NCI-H774 (cell line): Measurements from ENCODE around the gene CCDC171.
"Not testable (repeated sequence)": the region's sequence is repeated elsewhere in the genome, so short reads cannot be mapped to it uniquely, and the experiment has no call there.

Experiments used
- DNase-seq: peaks from one replicate; lab custom pipeline; 2025; lab: John Stamatoyannopoulos, UW

The CCDC171 gene

DNA sequence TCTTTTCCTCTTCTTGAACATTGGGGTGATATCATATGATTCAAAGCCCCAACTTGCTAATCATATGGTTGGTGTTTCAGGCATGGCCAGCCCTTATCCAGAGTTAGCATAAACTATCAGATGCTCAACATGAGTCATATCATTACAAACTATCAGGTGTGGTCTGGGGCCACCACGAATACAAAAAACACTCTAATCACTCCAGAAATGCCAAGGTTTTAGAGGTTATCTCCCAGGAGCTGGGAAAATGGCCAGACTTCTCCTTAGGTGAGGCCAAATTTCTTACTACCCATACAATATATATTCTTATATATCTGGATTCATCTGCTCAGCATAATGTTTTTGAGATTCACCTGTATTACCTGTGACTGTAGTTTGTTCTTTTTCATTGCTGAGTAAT is 210.5 kb downstream of the CCDC171 start:
- no peak for DNase-seq

DNA sequence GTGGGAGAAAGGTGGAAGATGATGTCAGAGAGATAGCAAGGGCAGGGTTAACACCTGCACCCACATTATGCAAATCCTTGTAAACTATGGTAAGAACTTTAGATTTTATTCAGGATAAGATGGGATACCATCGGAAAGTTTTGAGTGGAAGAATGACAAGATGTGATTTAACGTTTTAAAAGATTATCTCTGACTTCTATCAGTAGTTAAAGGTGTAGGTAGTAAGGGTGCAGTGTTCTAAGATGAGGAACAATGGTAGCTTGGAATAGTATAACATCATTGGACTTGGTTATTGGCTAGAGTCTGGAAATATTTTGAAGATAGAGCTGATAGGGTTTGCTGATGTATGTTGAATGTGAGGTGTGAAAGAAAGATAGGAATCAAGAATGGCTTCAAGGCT is 211.3 kb downstream of the CCDC171 start:
- no peak for DNase-seq

DNA sequence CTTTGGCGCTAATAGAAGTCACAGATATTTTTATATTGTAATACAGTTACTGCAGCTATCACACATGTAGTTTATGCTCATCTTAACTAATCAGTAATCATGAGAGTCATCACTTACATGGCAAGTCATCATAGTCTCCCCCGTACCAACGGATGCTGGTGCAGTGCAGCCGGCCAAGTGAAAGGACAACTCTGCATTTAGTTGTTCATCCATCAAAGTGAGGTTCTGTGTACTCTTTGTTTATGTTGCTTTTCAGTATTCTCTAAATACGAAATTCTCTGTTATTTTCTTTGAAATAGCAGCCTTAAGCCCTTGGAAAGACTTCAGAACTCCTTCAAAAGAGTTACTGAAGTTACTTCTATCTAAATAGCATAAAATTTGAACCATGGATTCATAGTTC is 216.7 kb downstream of the CCDC171 start:
- DNase-seq: no peak

DNA sequence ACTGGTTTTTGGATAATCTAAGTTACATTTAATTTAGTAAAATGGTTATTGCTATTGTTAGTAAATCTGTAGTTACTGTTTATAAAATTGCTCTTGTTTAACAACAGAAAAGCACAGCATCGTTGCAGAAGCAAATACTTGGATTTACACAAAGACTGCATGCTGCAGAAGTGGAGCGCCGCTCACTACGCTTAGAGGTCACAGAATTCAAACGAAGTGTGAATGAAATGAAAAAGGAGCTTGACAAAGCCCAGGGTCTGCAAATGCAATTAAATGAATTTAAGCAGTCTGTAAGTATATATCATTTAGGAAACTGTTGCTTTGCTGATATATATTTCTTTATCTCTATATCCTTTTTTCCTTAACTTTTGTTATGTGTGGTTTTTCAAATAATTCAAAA is 226.0 kb downstream of the CCDC171 start:
- no peak for DNase-seq

DNA sequence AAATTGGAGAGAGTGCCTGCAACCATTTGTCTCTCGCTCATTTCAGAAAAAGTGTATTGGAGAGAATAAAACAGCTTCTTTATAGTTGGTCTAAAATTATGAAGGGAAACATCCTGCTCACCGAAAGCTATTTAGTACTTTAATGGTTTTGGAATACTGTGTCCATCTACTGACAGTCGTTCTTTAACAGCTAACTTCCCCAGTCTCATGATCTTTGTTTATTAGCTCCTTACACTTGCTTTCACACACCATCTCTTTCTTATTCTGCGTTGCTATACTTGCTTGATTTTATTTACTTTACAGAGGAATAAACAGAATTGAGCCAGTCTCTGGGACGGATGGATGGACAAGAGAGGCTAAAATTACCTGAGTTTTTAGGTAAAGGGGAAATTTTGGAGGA is 229.3 kb downstream of the CCDC171 start:
- DNase-seq: no peak

DNA sequence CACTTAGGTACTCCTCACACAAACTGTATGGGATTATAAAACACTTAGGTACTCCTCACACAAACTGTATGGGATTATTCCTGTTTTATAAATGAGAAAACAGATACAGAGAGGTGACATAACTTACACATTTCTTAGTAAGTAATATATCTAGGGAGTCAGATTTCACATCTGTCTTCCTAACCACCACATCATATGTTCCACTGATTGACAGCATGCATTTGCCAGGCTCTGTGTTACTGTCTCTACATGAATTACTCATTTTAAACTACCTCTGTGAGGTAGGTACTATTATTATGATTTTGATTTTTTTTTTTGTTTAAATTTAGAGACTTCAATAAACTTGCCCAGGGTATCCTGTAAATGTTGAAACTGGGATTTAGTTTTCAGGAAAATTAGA is 232.7 kb downstream of the CCDC171 start:
- no peak for DNase-seq

DNA sequence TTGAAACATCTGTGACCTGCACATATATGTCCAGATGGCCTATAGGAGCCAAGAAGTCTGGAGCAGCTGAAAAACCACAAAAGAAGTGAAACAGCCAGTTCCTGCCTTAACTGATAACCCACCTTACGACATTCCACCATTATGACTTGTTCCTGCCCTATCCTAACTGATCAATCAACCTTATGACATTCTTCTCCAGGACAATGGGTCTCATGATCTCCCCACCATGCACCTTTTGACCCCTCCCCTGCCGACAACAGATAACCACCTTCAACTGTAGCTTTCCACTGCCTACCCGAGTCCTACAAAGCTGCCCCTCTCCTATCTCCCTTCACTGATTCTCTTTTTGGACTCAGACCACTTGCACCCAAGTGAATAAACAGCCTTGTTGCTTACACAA is 233.8 kb downstream of the CCDC171 start:
- DNase-seq: no peak

DNA sequence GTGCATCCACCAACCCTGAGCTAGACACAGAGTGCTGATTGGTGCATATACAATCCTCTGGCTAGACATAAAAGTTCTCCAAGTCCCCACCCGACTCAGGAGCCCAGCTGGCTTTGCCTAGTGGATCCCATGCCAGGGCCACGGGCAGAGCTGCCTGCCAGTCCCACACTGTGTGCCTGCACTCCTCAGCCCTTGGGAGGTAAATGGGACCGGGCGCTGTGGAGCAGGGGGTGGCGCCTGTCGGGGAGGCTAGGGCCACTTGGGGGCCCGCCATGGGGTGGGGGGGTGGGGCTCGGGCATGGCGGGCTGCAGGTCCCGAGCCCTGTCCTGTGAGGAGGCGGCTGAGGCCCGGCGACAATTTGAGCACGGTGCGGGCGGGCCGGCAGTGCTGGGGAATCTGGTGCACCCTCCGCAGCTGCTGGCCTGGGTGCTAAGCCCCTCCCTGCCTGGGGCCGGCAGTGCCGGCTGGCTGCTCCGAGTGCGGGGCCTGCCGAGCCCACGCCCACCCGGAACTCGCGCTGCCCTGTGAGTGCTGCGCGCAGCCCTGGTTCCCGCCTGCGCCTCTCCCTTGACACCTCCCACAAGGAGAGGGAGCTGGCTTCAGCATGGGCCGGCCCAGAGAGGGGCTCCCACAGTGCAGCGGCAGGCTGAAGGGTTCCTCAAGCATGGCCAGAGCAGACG is 257.5 kb downstream of the CCDC171 start:
- DNase-seq: not testable (repeated sequence)

DNA sequence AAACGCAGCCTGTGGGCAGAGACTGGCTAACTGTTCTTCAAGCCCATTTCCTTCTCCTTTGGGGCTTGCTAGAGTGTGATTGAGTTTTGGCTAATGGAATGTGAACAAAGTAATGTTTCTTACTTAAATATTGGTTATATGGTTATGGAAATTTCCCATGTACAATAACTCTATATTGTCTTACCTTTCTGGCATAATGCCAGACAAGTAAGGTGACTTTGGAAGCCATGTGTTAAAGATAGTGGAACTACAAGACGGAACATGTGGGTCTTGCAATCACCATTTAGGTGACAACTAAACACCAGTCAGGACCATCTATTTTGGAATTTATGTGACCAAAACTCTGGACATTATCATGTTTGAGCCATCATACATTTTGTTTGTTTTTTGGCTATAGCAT is 260.2 kb downstream of the CCDC171 start:
- no peak for DNase-seq

DNA sequence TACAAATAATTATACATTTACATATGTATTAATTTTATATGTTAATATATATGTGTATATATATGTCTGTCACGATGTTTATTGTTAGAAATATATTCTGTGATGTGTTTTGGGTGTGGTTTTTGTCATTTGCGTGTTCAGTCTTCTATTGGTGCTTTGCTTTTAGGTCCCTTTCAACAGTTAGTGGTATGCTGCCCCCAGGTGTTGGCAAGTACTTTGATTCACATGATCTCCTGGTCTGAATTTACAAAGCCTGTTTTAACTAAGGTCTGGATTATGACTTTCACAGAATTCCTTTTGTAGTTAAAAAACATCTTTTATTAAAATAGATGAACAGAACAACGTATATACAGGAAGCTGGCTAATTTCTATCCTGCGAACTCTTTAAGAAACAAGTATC is 271.5 kb downstream of the CCDC171 start:
- no peak for DNase-seq

DNA sequence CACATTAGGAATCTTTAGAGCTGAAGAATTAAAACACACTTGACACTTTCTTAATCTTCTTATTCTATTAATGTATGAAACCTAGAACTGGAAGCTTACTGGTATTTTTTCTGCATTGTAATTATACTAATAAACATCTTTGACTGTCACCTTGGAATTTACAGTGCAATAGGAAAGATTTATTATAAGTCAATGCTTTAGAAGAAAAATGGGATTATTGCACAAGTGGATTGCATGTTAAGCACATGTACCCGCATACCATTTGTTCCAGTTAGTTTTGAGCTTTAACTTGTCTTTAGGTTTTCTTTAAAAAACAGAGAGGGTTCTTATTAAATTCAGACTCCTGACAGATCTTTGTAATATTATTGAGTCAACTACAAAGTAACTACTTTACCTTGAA is 278.5 kb downstream of the CCDC171 start:
- no peak for DNase-seq

DNA sequence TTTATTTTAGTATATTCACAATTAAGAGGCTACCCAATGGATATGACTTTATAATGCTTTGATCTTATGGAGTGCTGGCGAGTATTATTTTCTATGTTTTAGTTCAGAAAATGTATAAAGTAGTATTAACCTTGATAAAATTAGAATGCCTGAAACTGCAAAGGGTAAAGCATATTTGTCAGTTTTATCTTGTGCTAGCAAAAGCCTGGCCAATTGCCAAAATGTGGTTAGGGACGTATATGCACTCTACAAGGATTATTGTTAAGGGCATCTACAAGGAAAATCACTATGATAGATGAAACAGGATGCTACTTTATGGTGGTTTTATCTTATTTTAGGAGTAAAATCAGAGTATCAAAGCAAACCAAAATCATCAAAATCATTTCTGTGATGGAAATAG is 281.7 kb downstream of the CCDC171 start:
- DNase-seq: no peak

DNA sequence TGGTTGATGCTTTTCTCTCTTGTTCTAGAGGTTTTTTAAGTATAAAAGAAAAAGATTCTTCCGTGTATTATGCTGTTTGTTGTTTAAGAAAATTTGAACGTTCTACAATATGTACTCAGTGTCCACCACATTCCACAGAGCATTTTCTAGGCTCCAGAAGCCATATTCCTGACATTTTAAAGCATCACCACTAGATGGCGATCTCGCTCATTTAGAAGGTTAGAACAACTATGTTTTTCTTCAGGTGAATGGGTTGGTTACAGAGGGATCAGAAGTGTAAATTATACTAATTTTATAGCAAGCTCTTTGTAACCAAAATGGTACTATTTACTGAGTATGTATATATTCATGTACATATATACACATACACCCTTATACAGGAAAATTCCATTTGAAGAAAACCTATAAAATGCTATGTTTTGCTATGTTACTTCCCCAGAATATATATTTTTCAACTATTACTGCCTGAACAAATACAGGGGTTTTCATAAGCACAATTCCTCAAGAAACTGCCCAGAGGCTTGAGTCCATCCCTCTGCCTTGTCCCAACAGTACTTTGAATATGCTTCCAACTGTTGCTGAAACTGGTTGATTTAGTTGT is 284.3 kb downstream of the CCDC171 start:
- DNase-seq: peak; percentile 58

DNA sequence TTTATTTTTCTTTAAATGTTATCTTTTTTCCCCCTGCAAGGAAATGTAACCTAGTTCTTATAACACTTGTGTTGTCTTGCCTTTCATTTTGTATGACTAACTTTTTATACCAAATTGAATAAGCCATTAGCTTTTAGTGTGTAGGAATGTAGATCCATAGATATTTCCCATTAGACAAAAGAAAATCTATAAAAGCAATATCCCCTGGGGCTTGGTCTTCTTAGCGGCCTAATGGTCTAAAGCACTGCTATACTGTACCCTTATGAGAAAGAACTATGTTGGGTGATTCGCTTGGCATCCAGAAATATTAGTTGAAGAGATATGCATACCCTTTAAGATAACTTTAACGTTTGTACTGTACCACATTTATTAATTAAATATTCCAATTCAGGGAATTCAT is 289.2 kb downstream of the CCDC171 start:
- DNase-seq: no peak

DNA sequence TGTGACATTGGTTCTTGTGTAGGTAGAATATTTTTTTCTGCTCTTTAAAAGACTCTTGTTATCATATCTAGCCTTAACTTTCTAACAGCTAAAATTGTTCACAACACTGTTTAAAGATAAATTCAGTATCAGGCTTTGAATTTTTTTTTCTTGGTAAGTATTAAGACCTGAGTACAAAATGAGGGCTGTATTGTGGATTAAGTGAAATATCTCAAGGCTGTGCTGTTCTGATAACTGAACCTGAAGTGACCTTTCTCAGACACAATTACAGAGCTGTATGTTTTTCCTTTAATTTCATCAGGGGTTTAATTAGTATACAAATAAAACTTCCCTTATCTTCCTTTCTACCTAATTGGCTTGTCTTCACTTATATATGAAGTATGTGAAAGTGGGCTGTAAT is 290.5 kb downstream of the CCDC171 start:
- no peak for DNase-seq

DNA sequence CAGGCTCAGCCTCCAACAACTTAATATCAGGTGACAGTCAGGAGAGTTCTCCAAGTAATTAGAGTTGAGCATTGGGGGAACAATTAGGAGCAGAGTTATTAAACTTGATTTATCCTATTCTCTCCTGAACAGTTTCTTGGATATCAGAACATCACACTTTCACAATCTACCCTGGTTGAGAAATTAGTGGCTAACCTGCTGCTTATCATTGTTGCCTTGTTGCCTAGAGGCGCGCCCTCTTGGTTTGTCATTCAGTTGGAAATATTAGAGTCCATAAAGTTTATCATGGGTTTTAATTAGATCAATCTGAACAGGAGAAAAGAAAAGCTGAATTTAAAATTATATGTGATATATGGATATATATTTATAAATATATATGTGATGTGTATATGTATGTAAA is 291.1 kb downstream of the CCDC171 start:
- no peak for DNase-seq

DNA sequence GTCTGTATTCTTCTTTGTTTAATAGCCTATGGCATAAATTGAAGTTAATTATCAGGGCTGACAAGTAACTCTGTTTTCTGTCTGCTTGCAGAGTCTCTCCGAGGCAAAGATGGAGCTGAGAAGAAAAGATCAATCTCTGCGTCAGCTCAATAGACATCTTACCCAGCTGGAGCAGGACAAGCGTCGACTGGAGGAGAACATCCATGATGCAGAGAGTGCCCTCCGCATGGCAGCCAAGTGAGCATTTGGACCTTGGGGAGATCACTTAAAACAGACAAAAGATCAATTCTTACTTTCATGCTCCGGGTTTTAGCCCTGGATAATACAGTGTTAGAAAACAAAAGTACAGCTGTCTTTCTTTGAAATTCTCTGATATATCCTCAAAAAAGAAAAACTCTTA is 293.8 kb downstream of the CCDC171 start:
- DNase-seq: no peak

DNA sequence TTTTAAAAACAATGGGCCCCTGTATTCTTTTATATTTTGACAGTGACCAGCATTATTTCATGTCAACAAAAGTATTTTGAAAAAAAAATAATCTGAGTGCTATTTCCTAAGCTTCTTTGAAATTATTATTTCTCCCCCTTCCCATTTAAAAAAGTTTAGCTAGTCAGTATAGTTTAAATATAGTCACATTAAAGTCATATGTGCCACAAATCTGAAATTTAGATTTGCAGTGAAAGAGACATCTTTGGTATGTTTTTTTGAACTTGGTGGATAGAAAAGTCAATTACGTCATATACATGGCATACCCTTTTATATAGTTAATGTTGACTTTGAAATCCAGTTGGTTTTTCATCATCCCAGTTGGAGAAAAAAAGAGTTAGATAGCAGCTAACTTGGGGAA is 297.0 kb downstream of the CCDC171 start:
- DNase-seq: no peak

DNA sequence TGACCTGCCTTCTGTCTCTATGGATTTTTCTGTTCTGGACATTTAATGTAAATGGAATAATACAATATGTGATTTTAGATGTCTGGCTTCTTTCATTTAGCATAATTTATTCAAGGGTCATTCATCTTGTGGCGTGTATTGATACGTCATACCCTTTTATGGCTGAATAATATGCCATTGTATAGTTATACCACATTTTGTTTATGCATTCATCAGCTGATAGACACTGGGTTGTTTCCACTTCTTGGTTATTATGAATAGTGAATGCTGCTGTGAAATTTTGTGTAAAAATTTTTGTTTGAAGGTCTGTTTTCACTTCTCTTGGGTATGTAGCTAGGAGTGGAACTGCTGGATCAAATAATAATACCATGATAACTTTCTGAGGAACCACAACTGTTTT is 298.9 kb downstream of the CCDC171 start:
- DNase-seq: no peak

DNA sequence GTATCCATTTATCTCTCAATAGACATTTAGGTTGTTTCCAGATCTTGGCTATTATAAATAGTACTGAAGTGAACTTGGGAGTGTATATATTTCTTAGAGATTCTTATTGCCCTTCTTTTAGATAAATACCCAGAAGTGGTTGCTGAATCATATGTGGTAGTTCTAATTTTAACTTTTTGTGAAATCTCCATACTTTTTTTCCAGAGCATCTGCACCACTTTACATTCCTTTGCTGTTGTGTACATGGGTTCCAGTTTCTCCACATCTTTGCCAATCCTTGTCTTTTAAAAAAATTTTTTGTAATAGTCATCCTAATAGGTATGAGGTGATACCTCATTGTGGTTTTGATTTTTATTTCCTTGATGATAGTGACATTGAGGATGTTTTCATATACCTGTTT is 303.7 kb downstream of the CCDC171 start:
- no peak for DNase-seq

DNA sequence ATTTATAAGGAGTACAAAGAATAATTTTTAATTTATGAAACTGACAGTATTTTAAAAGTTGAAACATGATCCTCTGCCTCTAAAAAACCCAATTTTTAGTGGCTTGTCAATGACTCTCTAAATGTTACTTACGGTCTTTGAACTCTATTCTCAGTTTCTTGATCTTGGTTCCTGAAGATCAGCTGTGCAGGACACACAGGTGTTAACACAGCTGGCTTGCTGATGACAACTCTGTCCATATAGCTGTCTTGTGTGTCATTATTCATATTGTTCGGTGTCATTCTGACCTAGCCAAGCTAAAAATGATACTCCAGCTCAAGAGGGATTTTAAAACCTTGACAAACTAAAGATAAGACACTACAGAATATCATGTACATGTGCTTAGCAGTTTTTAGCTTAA is 314.5 kb downstream of the CCDC171 start:
- DNase-seq: no peak

DNA sequence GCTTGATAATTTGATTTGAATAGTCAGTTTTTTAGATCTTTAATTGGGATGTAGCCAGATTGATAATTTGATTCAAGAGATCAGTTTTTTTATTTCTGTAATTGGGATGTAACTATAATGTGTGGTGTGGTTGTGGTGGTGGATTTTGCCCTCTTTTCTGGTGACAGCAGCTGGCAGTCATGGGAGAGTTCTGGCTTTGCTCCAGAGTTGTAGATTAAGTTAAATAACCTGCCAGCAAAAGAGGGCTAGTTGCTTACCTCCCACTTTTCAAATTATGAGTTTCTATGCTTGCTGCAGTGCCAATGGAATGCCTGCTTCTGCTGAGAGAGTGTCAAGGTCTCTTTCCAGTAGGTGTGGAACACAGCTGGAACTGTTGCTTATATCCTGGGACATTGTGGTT is 315.1 kb downstream of the CCDC171 start:
- DNase-seq: no peak

DNA sequence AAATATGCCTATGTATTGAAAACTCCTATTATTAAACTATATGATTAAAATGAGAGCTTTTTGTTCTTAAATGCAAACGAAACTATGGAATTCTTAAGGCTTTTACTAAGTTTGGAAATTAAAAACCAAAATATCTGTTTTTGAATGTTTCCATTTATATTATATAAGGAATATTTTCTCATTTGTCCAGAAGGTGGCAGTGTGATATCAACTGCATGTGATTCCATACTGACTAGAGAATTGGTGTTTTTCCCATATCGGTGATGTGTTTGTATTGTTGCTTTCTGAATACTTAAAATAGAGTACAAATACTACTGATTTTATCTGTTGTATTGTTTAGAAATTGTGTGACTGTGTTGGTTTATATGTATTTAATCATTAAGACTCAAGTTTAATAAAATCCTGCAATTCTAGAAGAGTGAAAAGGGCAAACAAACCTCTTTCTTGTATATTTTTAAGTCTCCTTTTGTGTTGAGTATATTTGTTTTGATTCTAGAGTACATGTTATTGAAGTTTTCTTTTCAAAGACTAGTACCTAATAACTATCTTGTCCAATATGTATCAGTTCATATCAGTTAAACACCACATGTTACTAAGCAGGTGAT is 320.8 kb downstream of the CCDC171 start:
- DNase-seq: peak; percentile 60

DNA sequence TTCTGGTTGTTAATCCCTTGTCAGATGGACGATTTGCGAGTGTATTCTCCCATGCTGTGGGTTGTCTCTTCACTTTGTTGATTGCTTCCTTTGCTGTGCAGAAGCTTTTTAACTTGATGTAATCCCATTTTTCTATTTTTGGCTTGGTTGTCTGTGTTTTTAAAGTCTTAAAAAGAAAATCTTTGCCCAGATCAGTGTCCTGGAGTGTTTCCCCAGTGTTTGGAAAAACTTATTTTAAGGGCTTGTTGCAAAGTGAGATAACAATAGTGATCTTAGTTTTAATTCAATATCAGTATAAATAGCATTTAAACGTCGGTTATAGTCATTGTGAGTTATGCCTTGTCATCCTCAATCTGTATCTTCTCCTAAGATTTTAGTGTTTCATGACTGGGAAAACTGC is 329.5 kb downstream of the CCDC171 start:
- DNase-seq: no peak
